Hepatic stellate cell (primary cell): ENCODE data around the gene MPPED2.

ENCODE experiments used
- DNase-seq: peaks from one replicate; pipeline ENCODE4 v3.0.0; 2011; ENCODE audit warnings: low spot score

Gene MPPED2

DNA sequence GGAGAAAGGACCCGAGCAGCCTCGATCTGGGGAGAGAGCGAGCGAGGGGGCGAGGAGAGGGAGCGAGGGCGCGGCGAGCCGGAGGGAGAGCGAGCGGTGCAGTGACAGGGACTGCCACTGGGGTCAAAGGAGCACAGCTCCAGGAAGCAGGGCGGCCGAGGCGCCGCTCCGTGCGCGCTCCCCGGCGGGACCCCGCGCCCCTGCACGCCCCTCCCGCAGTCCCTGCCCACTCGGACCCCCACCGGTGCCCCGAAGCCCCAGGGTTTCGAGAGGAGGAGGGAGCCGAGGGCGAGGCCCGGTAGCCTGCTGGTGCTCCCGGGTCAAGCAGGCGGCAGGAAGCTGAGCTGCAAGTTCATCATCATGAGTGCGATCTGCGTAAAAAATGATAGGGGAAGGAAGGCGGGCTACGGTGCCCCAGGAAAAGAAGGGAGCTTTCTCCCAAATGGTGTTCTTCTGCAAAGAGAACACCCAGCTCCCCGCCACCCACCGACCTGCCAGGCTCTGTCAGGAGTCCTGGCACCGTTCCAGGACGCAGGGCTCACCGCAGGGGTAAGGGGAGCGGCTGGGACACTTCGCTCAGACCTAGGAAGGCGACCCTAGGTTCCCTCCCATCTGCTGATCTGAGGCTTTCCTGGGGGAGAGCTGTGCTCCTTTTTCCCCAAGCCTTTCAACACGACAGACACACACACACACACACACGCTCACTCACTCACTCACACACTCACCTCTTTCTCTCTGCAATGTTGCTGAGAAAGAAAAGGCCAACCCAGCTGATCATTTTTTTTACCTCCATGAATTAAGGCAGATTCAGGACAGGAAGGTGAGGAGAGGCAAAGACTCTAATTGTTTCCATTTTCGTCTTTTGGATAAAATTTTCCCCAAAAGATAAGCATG, at the start of gene MPPED2:
Gene MPPED2, minus strand, starts transcription at position 103 of the 894 bp plus-strand sequence. CDS start 5,980 bp downstream, outside the sequence.
- DNase-seq, result peak; percentile 6

- DNase-seq, result no peak
These were observed 49.3 kb upstream of the MPPED2 start for GRCh38 chr11:30635401-30635989.

DNA sequence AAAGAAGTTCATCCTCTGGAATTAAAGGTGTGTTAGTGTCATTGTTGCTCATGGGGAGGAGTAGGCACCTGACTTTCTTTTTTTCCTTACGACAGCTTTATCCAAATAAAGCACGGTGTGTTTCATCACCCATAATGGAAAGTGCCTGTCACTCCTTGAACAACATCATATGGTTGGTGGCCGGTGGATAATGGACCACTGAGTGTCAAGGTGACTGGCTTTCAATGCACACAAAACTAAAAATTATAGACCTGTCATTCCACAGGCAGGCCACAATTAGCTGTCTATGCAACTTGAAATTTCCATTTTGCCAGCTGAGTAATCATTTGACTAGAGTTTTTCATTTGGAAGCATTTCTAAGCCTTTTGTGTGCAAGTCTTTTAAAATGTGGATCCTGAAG, 45.0 kb upstream of the MPPED2 start:
- DNase-seq, result no peak

- DNase-seq, result no peak
These were observed 33.6 kb upstream of the MPPED2 start for GRCh38 chr11:30619767-30620166.

GRCh38 chr11:30617762-30618161, 31.6 kb upstream of the MPPED2 start:
- DNase-seq, result no peak

- DNase-seq, result no peak
These were observed 24.5 kb upstream of the MPPED2 start for GRCh38 chr11:30610628-30611027.

DNA sequence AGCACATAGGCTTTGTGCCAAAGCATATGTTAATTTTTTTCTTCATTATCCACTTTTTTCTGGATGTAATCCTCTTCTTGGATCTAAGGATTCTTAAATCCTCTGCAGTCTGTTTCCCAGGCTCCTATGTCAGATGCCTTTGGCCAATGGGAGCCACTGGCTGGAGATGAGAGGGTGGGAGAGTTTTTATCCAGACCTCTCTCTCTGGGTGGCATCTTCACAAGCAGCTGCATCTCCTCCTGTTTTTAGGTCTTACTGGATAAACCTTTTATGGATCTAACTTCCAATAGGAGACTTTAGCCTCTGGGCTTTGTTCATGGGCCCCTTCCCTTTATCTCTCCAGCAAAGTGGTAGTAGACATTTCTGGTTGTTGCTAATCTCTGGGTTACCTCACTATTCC, 22.4 kb upstream of the MPPED2 start:
- no peak for DNase-seq

DNA sequence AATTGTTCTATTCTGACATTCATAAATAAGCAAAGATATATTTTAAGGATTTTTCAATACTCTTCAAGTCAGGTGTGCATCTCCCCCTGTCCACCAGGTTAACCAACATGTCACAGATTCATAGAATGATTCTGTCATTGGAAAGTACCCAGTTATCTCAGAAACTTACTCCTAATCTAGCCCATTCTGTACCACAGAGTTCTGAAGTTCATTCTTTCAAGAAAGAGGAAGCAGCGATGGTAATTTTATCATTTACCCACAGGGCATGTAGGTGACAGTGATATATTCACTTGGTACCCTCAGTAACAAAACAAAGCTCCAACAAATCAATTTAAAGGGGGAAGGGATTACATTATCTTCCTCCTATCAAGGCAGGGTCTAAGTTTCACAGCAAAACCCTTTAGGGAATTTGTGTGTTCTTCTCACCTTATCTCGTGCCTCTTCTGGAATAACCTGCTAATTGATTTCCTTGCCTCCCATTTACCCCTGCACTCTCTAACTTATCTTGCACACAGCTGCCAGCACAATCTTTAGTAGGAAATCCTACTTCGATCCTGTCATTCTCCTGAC, 19.0 kb upstream of the MPPED2 start:
- DNase-seq, result no peak

GRCh38 chr11:30603357-30603756, 17.2 kb upstream of the MPPED2 start:
- DNase-seq, result no peak

- no peak for DNase-seq
These were observed 10.7 kb upstream of the MPPED2 start for GRCh38 chr11:30596832-30597231.

DNA sequence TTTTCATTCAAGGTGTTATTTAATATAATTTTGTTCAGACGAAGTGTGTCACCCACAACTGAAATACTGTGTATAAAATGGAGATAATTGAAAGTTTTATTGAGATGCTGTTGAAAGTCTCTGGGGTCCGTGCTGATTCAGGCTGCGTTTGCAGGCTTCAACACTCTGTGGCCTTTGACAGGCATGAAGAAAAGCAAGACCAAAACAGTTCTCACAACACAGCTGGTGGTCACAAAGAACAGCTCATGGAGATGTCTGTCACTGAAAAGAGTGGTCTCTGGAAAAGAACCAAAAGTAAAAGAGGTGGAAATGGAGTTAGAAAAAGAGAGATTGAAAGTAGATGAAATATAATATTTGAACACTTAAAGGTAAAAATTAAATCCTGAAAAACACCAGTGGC, 9.8 kb upstream of the MPPED2 start:
- DNase-seq, result no peak

- no peak for DNase-seq
These were observed 8.7 kb upstream of the MPPED2 start for GRCh38 chr11:30594646-30595411.

DNA sequence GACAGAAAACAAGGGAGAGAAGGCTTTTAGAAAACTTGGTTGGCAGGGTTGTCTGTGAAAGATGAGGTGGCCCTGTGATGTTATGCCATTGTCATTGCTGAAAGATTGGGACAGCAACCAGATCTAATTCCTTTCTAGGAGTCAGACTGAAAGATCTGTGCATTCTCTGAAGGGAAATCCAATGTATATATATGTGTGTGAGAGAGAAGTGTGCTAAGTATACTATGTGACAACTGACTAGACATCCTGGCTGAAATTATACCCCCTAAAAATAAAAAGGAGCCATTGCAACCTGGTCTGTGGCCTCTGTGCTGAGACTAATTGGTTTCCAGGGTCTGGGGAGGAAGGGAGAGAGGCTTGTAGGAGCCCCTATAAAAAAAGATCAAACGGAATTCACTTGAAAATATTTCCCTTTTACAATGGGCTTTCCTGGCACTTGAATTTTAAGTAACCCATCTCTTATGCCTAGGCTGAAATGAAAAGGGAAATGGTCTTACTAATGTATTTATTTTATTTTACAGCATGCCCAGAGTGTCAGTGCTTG, 1.2 kb upstream of the MPPED2 start:
- DNase-seq, result no peak

DNA sequence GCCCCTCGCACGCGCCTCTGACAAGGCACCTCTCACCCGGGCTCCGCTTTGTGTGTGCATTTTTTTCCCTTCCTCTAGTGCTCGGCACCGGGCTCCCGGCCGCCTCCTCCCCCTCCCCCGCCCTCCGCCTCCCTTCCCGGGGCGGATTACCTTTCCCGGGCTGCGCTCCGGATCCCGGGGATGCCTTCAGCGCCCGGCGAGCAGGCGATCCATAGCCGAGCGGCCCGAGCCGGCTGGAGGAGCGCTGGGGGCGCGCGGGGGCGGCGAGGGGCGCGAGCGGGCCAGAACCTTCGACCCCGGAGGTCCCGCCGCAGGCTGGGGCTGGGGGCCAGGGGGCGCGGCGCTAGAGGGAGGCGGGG, 282 bp downstream of the MPPED2 start:
- DNase-seq, result peak; percentile 1

DNA sequence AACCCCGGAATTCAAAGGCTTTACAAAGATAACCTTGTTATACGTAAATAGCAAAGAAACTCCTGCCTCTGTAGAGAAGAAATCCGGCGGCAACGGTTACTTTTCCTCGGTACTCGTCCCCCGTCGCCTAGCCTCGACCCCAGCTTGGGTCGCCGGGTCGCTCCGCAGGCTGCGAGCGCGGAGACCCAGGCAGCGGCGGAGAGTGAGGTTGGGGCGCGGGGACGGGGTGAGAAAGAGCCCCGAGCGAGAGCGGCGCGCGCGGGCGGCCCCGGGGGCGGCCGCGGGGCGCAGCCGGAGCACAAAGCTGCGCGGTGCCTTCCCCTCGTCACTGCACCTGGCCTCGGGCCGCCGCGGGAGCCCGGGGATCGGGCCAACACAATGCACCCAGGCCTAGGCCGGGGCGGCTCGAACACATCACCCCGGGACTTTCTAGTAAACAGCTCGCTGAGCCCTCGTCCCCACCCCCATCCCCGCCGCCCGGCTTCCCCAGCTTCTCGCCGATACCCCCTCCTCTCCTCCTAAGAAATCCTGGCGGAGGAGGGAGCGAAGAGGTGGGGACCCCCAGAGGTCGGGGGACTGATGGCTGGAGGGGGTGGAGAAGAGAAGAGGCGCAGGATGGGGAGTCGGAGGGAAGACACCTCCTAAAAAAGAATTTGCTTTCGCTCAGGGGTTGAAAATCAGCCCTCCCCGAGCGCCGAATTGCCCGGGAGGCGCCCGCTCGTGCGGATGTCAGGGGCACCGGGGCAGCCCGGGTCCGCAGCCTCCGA, 845 bp downstream of the MPPED2 start:
- DNase-seq, result peak; percentile 1

DNA sequence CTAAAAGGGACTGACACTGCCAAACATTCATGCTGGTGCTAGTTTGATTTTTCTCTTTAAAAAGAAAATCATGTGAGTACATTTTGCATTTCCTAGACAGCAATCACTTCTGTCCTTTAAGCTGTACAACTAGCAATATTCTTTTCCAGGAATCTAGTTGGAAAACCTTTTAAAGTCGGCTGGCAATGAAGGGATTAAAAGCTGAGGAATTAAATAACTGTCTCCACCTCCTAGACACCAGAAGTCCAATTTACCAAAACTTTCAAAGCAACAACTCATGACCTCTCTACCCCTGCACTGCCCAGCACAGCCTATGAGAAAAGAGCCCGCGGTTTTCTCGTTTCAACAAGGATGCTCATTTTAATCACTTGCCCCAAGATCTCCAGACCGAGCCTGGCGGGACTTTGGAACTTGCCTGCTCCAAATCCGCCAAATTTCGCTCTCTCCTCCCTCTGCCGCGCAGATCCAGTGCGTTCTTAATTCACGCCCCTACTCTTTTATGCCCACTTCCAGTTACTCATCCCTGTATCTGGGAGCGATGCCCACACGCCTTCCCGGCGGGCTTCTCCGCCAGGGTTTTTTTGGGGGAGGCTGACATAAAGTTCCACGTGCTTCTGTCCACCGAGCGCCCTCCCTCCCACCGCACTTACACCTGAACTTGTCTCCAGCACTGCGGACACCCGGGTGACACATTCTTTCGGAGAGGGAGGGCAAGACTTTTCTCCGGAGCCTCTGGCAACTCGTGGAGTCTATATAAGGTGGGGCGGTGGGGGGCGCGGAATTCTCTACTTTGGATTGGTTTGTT, 2.5 kb downstream of the MPPED2 start:
- no peak for DNase-seq

- DNase-seq, result no peak
These were observed 3.4 kb downstream of the MPPED2 start for GRCh38 chr11:30582726-30583125.

DNA sequence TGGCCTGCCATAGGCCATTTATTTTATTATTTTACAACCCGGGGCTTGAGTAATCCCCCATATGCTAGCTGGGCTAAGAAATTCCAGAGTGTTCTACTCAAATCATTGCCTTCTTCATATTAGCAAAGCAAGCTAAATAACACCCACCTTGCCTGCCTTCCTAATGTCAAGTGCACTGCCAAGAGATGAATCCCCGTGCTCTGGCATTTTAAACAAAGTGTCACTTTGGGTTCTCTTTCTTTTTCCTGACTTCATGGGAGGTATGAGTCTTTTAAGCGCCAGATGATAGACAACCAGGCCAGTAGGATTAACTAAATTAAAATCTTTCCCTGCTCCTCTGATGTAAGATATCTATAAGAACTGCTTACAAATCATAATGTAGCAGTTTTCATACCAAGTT, 4.5 kb downstream of the MPPED2 start:
- DNase-seq, result no peak

DNA sequence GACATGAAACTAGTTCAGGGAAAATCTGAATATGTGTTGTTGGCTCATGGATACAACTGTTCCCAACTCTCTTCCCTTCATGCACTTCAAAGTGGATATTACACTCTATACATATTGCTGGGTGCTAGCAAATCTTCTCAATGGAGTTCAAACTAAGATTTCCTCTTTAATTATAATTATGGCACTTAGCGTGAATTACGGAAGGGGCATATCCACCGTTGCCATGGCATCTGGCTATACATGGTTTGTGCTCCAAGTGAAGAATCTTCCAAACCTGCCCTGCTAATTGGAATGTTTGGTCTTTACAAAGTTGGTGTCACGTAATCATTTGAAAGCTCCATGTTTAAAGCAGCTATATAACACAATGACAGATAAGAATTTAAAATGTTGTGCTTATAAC, 5.6 kb downstream of the MPPED2 start:
- DNase-seq, result no peak

DNA sequence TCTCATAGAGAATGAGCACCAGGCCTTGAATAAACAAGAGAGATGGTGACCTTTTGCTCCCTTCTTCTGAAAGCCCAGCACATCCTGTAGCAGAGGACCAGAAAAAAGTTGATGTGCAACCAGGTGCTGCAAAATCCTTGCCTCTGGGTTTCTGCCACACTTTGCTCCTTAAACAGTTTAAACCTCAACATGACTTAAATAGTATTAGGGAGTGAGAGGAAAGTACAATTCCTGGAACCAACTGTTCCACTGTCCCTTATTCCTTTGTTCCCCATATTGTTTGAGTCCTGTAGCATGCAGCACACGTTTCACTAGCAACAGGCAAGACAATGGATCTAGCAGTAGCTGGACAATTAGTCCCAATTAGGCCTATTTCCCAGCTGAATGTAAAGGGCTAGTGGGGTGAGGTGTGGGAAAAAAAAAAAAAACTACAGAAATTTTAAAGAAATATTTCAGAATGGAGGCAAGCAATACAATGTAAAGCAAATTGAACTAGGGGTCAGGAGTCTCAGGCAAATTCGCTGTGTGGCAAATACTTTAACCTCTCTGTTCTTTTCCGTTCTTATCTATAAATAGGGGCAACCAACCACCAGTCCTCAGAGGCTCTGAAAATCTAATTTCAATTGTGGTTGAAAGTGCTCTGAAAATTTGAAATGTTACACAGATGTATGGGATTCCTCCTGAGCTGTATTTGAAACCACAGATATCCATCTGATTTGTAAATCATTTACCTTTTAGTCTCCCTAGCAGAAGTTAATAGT, 6.6 kb downstream of the MPPED2 start:
- no peak for DNase-seq
